ENCODE measurements around the gene DCTN4. TPM values are rescaled to one million over a fixed set of nuclear protein-coding genes. Genes with fewer than 3 reads are reported as not detected.

The DCTN4 gene
- total and polyA plus RNA-seq, 9 of the 15 experiments (the other 6 are each of a cell fraction or from before 2014, with no cell fraction given): 20.4 to 64.9 (median 49.9) TPM

GRCh38 chr5:150781706-150782614, 23.1 kb upstream of the DCTN4 start (continued):
- TF ChIP-seq REST (IDR thresholded peaks at IDR 0.05; ENCODE audit: borderline replicate concordance): no peak
- TF ChIP-seq REST (CRISPR knock-in tag; IDR thresholded peaks at IDR 0.05; ENCODE audit: low read depth): no peak
- TF ChIP-seq, protein P1, sequence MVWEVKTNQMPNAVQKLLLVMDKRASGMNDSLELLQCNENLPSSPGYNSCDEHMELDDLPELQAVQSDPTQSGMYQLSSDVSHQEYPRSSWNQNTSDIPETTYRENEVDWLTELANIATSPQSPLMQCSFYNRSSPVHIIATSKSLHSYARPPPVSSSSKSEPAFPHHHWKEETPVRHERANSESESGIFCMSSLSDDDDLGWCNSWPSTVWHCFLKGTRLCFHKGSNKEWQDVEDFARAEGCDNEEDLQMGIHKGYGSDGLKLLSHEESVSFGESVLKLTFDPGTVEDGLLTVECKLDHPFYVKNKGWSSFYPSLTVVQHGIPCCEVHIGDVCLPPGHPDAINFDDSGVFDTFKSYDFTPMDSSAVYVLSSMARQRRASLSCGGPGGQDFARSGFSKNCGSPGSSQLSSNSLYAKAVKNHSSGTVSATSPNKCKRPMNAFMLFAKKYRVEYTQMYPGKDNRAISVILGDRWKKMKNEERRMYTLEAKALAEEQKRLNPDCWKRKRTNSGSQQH (CRISPR knock-in tag; IDR thresholded peaks at IDR 0.05): no peak
- no peak for TF ChIP-seq NFATC3 (IDR thresholded peaks at IDR 0.05)
- no peak for TF ChIP-seq KDM2B (CRISPR knock-in tag; IDR thresholded peaks at IDR 0.05)
- TF ChIP-seq DEAF1 (CRISPR knock-in tag; IDR thresholded peaks at IDR 0.05): no peak
- no peak for TF ChIP-seq ZNF253 (CRISPR knock-in tag; conservative IDR thresholded peaks at IDR 0.05)
